ENCODE results near the gene DLGAP4. TPM values are rescaled to one million over a fixed set of nuclear protein-coding genes. Genes with fewer than 3 reads are reported as not detected.

The DLGAP4 gene
- polyA plus RNA-seq, 1 of the 3 experiments (the other 2 are of a cell fraction): 31.2 TPM

DNA sequence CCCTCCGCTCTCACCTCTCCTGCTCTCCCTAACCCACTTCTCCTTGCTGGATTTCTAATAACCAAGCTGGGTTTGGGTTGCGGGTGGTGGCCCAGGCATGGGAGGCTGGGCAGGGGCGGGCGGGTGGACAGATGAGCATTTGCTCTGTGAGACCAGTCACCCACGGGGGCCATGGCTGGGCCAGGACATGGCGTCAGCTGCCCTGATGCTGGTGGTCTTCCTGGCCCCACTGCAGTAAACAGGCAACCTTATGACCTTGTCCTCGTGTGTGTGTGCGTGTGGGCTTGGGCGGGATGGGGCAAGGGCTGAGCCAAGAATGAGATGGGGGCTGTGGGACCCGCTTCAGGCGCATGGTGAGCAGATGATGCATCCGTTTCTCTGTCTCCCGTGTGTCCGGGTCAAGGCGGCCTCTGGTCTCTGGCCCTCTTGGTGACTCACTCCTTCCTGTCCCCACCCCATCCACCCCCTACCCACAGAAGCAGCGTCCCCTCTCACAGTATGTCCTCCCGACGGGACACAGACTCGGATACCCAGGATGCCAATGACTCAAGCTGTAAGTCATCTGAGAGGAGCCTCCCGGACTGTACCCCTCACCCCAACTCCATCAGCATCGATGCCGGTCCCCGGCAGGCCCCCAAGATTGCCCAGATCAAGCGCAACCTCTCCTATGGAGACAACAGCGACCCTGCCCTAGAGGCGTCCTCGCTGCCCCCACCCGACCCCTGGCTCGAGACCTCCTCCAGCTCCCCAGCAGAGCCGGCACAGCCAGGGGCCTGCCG, 193.8 kb downstream of the DLGAP4 start:
- Histone ChIP-seq H3K27me3 (ENCODE audit: insufficient read depth) (no peaks in the 10 kb centered on the region), H3K36me3 (replicated peaks in 1 of 2; ENCODE audit: control insufficient read depth in 1 of 2, insufficient read depth in 2 of 2, low read length in 1 of 2) (peaks cover 43 to 52% of the 10 kb centered on the region in 2 experiments), H2AFZ (ENCODE audit: low read depth) (no peak overlapping the region), H3K4me1 (ENCODE audit: control insufficient read depth in 1 of 2, insufficient read depth in 2 of 2, low read depth in 1 of 2, low read length in 1 of 2) (peaks cover 3 to 27% of the 10 kb centered on the region in 2 experiments; a peak in 3 of 4 replicates), H3K9me3 (no peaks in the 10 kb centered on the region), H3K9ac (no peak overlapping the region), H3K9me2 (no peaks in the 10 kb centered on the region), H3K79me2 (ENCODE audit: insufficient read depth) (peaks cover 83% of the 10 kb centered on the region), H3K4me2 (peak overlapping the region; percentile 67), H3K27ac (ENCODE audit: low read depth in 2 of 2, low read length in 1 of 2) (peak overlapping the region in 1 of 2 experiments; percentile 74; a peak in 2 of 4 replicates), H3K4me3 (ENCODE audit: low read depth in 2 of 2, low read length in 1 of 2) (no peak overlapping the region), H3F3A (replicated peaks; ENCODE audit: insufficient read depth) (peaks cover 21% of the 10 kb centered on the region), H4K20me1 (ENCODE audit: insufficient read depth) (peaks cover 35% of the 10 kb centered on the region)
- POLR2A ChIA-PET: no interaction called here
- CTCF ChIA-PET: no interaction called here
- DNase-seq: no peak
- no peak for TF ChIP-seq YY1 (IDR thresholded peaks at IDR 0.05; ENCODE audit: low read depth)
- peak; percentile 49; the same call in 1 of the 2 replicates for TF ChIP-seq TCF12 (IDR thresholded peaks at IDR 0.05)
- TF ChIP-seq, protein P1, sequence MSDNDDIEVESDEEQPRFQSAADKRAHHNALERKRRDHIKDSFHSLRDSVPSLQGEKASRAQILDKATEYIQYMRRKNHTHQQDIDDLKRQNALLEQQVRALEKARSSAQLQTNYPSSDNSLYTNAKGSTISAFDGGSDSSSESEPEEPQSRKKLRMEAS (IDR thresholded peaks at IDR 0.05; ENCODE audit: low read depth): peak; percentile 39; the same call in 1 of the 2 replicates
- TF ChIP-seq, protein P2, sequence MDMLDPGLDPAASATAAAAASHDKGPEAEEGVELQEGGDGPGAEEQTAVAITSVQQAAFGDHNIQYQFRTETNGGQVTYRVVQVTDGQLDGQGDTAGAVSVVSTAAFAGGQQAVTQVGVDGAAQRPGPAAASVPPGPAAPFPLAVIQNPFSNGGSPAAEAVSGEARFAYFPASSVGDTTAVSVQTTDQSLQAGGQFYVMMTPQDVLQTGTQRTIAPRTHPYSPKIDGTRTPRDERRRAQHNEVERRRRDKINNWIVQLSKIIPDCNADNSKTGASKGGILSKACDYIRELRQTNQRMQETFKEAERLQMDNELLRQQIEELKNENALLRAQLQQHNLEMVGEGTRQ (IDR thresholded peaks at IDR 0.05; ENCODE audit: borderline replicate concordance, low read depth, low read length): no peak
- TF ChIP-seq GATA2 (CRISPR knock-in tag; IDR thresholded peaks at IDR 0.05): no peak
- no peak for TF ChIP-seq RCOR1 (IDR thresholded peaks at IDR 0.05; ENCODE audit: low read length)
- TF ChIP-seq RXRA (IDR thresholded peaks at IDR 0.05; ENCODE audit: borderline replicate concordance, low read depth): peak; percentile 33; the same call in 1 of the 2 replicates
- TF ChIP-seq FOSL2 (IDR thresholded peaks at IDR 0.05; ENCODE audit: borderline replicate concordance, low read depth): peak; percentile 58; the same call in 1 of the 2 replicates
- TF ChIP-seq, protein P3, sequence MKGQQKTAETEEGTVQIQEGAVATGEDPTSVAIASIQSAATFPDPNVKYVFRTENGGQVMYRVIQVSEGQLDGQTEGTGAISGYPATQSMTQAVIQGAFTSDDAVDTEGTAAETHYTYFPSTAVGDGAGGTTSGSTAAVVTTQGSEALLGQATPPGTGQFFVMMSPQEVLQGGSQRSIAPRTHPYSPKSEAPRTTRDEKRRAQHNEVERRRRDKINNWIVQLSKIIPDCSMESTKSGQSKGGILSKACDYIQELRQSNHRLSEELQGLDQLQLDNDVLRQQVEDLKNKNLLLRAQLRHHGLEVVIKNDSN (IDR thresholded peaks at IDR 0.05; ENCODE audit: borderline replicate concordance, low read depth): no peak
- 0 out of 2 replicates have a peak, but pooled peaks have one; percentile 8 for TF ChIP-seq PBX3 (IDR thresholded peaks at IDR 0.05)
- TF ChIP-seq NFIC (IDR thresholded peaks at IDR 0.05; ENCODE audit: borderline replicate concordance): no peak
- peak; percentile 42; the same call in 1 of the 2 replicates for TF ChIP-seq JUND (IDR thresholded peaks at IDR 0.05)
- TF ChIP-seq EP300 (IDR thresholded peaks at IDR 0.05; ENCODE audit: borderline replicate concordance in 1 of 2, low read depth in 1 of 2, low read length in 1 of 2): no peak
- TF ChIP-seq POLR2AphosphoS5 (IDR thresholded peaks at IDR 0.05; ENCODE audit: low read depth, low read length): no peak
- TF ChIP-seq, protein P4, sequence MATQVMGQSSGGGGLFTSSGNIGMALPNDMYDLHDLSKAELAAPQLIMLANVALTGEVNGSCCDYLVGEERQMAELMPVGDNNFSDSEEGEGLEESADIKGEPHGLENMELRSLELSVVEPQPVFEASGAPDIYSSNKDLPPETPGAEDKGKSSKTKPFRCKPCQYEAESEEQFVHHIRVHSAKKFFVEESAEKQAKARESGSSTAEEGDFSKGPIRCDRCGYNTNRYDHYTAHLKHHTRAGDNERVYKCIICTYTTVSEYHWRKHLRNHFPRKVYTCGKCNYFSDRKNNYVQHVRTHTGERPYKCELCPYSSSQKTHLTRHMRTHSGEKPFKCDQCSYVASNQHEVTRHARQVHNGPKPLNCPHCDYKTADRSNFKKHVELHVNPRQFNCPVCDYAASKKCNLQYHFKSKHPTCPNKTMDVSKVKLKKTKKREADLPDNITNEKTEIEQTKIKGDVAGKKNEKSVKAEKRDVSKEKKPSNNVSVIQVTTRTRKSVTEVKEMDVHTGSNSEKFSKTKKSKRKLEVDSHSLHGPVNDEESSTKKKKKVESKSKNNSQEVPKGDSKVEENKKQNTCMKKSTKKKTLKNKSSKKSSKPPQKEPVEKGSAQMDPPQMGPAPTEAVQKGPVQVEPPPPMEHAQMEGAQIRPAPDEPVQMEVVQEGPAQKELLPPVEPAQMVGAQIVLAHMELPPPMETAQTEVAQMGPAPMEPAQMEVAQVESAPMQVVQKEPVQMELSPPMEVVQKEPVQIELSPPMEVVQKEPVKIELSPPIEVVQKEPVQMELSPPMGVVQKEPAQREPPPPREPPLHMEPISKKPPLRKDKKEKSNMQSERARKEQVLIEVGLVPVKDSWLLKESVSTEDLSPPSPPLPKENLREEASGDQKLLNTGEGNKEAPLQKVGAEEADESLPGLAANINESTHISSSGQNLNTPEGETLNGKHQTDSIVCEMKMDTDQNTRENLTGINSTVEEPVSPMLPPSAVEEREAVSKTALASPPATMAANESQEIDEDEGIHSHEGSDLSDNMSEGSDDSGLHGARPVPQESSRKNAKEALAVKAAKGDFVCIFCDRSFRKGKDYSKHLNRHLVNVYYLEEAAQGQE (IDR thresholded peaks at IDR 0.05; ENCODE audit: low read depth, low read length): no peak
- no peak for TF ChIP-seq ZBTB33 (IDR thresholded peaks at IDR 0.05; ENCODE audit: borderline replicate concordance, low read depth)
- no peak for TF ChIP-seq GABPA (IDR thresholded peaks at IDR 0.05; ENCODE audit: low read depth)
- TF ChIP-seq MXI1 (IDR thresholded peaks at IDR 0.05; ENCODE audit: low read depth, low read length): no peak
- 52% methylated on average over 18 of the region's 31 CpGs for WGBS (ENCODE audit: low lambda C conversion rate)

Data from SK-N-SH (cell line).